Measurements from ENCODE around the gene PODXL.

PODXL gene

DNA sequence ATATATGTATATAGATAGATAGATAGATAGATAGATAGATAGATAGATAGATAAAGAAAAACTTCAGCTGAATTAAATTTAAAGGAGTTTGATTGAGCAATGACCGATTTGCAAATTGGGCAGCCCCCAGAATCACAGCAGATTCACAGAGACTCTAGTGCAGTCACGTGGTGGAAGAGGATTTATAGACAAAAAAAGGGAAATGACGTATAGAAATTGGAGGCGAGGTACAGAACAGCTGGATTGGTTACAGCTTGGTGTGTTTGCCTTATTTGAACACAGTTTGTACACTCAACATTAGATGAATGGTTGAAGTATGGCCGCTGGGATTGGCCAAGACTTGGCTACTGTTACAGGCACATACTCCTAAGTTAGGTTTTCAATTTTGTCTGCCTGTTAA, 8.2 kb upstream of the PODXL start:
- no peak for DNase-seq (ENCODE audit: low spot score)

DNA sequence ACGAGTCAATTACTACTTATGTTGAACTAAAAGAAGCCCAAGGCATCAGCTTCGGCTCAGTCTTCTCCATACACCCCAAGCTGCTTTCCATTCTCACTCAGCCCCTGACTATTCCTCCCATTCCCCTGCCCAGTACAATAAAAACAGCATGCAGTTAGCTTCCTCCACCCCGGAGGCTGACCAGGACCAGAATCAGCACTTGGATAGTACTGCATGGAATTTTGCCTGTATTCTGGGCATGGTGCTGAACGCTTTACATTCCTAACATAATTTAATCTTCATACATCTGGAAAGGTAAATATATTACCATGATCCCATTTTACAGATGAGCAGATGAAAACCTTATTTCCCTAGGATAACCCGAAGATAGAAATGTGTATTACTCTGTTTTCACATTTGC, 7.5 kb upstream of the PODXL start:
- no peak for DNase-seq (ENCODE audit: low spot score)

DNA sequence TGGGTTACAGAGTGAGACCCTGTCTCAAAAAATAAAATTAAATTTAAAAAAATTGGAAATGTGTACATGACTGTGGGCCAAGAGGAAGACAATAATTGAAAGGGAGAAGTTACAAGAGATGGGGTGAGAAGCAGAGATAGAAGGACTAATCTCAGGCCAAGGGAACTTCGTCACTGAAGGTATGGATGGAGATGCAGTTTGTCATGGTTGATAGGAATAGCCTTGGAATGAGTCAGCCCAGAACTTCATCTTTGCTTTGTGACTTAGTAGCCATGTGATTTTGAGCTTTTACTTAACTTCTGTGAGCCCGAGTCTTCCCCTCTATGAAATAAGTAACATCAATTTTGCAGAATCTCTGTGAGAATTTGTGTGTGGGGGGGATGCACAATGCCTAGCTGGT, 6.5 kb upstream of the PODXL start:
- DNase-seq (ENCODE audit: low spot score), result no peak

DNA sequence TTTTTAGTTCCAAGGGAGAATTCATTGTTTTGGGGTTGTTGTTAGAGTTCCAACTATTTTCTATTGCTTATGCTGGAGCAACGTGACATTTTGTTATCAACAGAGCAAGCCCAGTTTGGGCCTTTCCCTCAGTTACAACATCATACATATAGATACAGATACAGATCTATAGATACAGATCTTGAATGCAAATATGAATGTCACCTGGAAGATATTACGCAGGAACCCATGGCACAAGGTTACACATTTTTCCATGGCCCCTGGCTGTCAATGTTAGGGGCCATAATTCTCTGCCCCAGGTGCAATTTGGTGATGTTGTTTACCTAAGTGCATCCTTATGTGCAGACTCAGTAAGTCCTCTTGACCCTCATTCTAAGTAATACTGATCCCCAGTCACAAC, 3.6 kb upstream of the PODXL start:
- DNase-seq (ENCODE audit: low spot score), result no peak

GRCh38 chr7:131557652-131558385, 1.4 kb upstream of the PODXL start:
- peak; percentile 84 for DNase-seq (ENCODE audit: low spot score)

- DNase-seq (ENCODE audit: low spot score), result no peak
These were observed 652 bp upstream of the PODXL start for GRCh38 chr7:131556909-131557651.

- DNase-seq (ENCODE audit: low spot score), result no peak
These were observed 826 bp downstream of the PODXL start for GRCh38 chr7:131555552-131556052.

DNA sequence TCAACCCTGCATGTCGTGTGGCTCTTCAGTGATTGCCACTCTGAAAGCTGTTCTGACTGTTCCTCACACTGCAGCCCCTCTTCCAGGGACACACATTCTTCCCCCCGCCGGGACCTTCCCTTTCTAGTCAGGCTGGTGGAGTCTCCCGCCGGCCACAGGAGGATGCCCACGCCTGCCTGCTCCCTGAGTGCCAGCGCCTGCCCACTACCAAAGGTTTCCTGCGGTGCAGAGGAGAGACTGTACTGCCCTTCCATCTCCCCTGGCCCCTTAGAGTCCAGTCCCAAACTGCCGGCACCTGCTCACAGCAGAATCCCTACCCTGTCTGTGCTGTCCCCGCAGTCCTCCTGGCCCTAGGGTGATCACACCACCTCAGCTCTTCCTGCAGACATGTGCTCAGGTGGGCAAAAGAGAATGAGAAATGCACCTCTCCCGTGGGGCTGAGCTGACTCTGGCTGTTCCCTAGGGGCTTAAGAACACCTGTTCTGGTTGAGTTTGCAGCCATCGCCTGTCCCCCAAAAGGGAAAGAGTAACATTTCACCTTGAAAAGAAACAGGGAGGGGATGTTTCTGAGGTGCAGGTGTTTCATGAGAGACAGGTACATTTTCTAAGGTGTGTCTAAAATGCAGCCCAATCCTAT, 1.4 kb downstream of the PODXL start:
- DNase-seq (ENCODE audit: low spot score), result no peak

DNA sequence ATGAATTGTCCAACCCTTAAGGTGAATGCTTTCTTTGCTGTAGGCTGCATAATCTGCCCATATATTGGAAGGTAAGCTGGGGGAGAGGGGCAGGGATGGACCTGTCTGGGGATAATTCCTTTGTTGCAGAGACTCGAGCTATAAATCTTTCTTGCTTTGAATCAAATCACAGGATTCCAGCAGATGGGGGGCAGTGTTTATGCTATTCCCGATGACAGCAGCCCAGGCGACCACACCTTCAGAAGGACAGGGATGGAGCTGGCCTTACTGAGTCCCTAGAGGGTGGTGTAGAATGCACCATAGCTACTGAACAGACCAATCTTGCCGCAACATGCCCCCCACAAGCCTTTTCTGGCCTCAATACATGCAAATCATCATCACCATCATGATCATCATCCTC, 2.5 kb downstream of the PODXL start:
- DNase-seq (ENCODE audit: low spot score), result no peak

GRCh38 chr7:131552053-131552452, 4.4 kb downstream of the PODXL start:
- DNase-seq (ENCODE audit: low spot score), result no peak

- DNase-seq (ENCODE audit: low spot score), result no peak
These were observed 5.6 kb downstream of the PODXL start for GRCh38 chr7:131550846-131551245.

- no peak for DNase-seq (ENCODE audit: low spot score)
These were observed 8.1 kb downstream of the PODXL start for GRCh38 chr7:131548371-131548770.

DNA sequence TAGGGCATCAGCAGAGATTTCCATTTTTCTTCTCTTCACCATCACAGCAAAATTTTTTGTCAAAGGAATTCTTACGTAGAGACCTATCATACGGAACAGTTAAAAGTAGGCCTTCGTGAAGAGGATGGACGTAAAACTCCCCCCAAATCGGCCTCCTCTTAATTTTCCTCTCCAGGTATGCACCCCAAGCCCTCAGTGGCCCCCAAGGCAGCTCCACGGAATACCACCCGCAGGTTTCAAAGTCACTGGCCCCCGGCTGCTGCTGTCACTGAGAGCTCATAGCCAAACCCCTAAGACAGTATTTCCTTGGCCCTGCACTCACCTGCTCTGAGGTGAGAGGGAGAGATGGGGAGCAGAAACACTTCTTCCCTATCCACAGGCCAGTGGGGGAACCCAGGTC, 8.8 kb downstream of the PODXL start:
- DNase-seq (ENCODE audit: low spot score), result no peak

GRCh38 chr7:131546583-131547141, 9.8 kb downstream of the PODXL start:
- DNase-seq (ENCODE audit: low spot score), result peak; percentile 86

DNA sequence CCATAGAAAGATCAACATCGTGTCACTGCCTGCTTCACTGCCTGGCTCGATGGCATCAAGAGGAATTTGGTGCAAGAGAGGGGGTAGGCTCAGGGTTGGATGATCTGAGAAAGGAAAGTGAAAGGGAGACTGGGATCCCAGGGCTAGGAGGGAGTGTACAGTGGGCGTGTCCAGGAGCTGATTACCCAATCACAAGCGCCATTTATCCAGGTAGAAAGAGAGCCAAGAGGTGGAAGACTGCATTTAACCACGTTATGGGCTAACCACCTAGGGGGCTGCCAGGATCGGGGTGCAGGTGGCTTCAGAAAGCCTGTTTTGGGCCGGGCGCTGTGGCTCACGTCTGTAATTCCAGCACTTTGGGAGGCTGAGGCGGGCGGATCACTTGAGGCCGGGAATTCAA, 10.3 kb downstream of the PODXL start:
- DNase-seq (ENCODE audit: low spot score), result peak; percentile 53

- peak; percentile 48 for DNase-seq (ENCODE audit: low spot score)
These were observed 11.8 kb downstream of the PODXL start for GRCh38 chr7:131544449-131545301.

DNA sequence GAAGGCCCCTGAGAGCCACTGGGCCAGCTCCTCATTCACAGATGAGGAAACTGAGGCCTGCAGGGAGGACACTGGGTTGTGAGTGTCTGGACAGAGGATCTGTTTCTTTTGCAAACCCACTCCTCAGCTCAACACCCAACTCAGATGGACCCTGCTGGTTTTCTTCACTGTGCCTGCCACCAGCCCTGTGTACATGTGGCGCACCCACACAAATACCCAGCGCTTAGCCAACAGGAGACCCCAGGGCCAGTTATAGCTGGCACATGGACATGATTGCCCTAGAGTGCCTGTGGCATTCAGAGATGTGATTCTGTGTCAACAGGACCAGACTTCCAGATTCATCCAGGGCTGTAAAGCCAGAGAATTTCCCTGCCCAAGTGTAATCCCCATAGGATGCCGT, 12.4 kb downstream of the PODXL start:
- DNase-seq (ENCODE audit: low spot score), result no peak

GRCh38 chr7:131543298-131543697, 13.1 kb downstream of the PODXL start:
- no peak for DNase-seq (ENCODE audit: low spot score)

- no peak for DNase-seq (ENCODE audit: low spot score)
These were observed 15.8 kb downstream of the PODXL start for GRCh38 chr7:131540491-131541162.

GRCh38 chr7:131538813-131539179, 17.6 kb downstream of the PODXL start:
- no peak for DNase-seq (ENCODE audit: low spot score)
